Measurements from ENCODE around the gene CBFA2T2.

DNA sequence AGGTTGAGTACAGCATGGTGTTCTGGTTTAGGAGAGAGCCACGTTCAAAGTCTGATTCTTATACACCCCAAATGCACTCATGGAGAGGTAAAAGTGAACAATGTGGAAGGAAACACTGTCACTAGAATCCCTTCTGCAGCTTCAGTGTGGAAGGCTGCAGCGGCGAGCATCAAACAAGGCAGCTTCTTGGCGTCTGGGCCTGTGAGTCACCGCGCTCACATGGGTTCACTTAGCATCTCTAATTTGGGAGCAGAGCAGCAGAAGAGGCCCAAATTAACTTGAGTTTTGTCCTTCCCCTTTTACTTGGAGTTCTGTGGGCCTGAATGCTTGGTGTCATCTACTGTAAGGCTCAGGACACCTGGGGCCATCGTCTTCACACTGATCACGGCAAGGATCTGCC, 207.2 kb downstream of the CBFA2T2 start:
- TF ChIP-seq, protein P1, sequence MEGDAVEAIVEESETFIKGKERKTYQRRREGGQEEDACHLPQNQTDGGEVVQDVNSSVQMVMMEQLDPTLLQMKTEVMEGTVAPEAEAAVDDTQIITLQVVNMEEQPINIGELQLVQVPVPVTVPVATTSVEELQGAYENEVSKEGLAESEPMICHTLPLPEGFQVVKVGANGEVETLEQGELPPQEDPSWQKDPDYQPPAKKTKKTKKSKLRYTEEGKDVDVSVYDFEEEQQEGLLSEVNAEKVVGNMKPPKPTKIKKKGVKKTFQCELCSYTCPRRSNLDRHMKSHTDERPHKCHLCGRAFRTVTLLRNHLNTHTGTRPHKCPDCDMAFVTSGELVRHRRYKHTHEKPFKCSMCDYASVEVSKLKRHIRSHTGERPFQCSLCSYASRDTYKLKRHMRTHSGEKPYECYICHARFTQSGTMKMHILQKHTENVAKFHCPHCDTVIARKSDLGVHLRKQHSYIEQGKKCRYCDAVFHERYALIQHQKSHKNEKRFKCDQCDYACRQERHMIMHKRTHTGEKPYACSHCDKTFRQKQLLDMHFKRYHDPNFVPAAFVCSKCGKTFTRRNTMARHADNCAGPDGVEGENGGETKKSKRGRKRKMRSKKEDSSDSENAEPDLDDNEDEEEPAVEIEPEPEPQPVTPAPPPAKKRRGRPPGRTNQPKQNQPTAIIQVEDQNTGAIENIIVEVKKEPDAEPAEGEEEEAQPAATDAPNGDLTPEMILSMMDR (IDR thresholded peaks at IDR 0.05) = no peak
- TF ChIP-seq EP300 (IDR thresholded peaks at IDR 0.05) = no peak
- TF ChIP-seq POLR2A (IDR thresholded peaks at IDR 0.05) = no peak
